Retina (tissue), 1 donor: ENCODE results near the gene AMD1.
A peak's percentile ranks its signal among the peaks of the same experiment; 100 is the strongest.
"Not testable (repeated sequence)": the region's sequence is repeated elsewhere in the genome, so short reads cannot be mapped to it uniquely, and the experiment has no call there.

ENCODE experiments used
- DNase-seq: peaks from one replicate; pipeline ENCODE4 v3.0.0-alpha.2; 2016

The AMD1 gene

GRCh38 chr6:110878751-110879522 is 4.4 kb downstream of the AMD1 start:
- DNase-seq, result peak; percentile 31

- DNase-seq, result no peak
Observed at GRCh38 chr6:110880651-110881050, 6.1 kb downstream of the AMD1 start.

- no peak for DNase-seq
Observed at GRCh38 chr6:110881546-110882273, 7.1 kb downstream of the AMD1 start.

- DNase-seq, result no peak
Observed at GRCh38 chr6:110882274-110882619, 7.7 kb downstream of the AMD1 start.

GRCh38 chr6:110882824-110883554 is 8.4 kb downstream of the AMD1 start:
- DNase-seq, result no peak

- DNase-seq, result no peak
Observed at GRCh38 chr6:110884321-110884720, 9.7 kb downstream of the AMD1 start.

- no peak for DNase-seq
Observed at GRCh38 chr6:110885526-110885925, 10.9 kb downstream of the AMD1 start.

GRCh38 chr6:110886555-110887167 is 12.1 kb downstream of the AMD1 start:
- DNase-seq, result no peak

- DNase-seq, result no peak
Observed at GRCh38 chr6:110890288-110890687, 15.7 kb downstream of the AMD1 start.

- DNase-seq, result no peak
Observed at GRCh38 chr6:110895907-110896608, 21.5 kb downstream of the AMD1 start.

GRCh38 chr6:110897433-110897832 is 22.8 kb downstream of the AMD1 start:
- DNase-seq, result no peak

GRCh38 chr6:110898111-110898510 is 23.5 kb downstream of the AMD1 start:
- DNase-seq, result no peak

- DNase-seq, result no peak
Observed at GRCh38 chr6:110900028-110900598, 25.5 kb downstream of the AMD1 start.

GRCh38 chr6:110901601-110902000 is 27.0 kb downstream of the AMD1 start:
- DNase-seq, result not testable (repeated sequence)

- no peak for DNase-seq
Observed at GRCh38 chr6:110902091-110902490, 27.5 kb downstream of the AMD1 start.

GRCh38 chr6:110906273-110906672 is 31.7 kb downstream of the AMD1 start:
- DNase-seq, result not testable (repeated sequence)

- no peak for DNase-seq
Observed at GRCh38 chr6:110930781-110931180, 56.2 kb downstream of the AMD1 start.

GRCh38 chr6:110933912-110934311 is 59.3 kb downstream of the AMD1 start:
- no peak for DNase-seq

GRCh38 chr6:110934381-110934898 is 59.9 kb downstream of the AMD1 start:
- DNase-seq, result no peak

GRCh38 chr6:110935171-110935570 is 60.6 kb downstream of the AMD1 start:
- no peak for DNase-seq

- no peak for DNase-seq
Observed at GRCh38 chr6:110938171-110938570, 63.6 kb downstream of the AMD1 start.
